Colonic mucosa (tissue), 4 donors: ENCODE measurements around the gene BPIFB2. TPM values are rescaled to one million over a fixed set of nuclear protein-coding genes. Genes with fewer than 3 reads are reported as not detected.
A peak's percentile ranks its signal among the peaks of the same experiment; 100 is the strongest.
"Not testable (repeated sequence)": the region's sequence is repeated elsewhere in the genome, so short reads cannot be mapped to it uniquely, and the experiment has no call there.

Experiments used
- DNase-seq: peaks from one replicate; pipeline ENCODE4 v3.0.0-alpha.2; 2020
- H3K27ac ChIP-seq: fragments of 200-600 bp; one replicate; pipeline ENCODE4 v1.8.0; 2021
- H3K27me3 ChIP-seq: fragments of 200-600 bp; one replicate; pipeline ENCODE4 v1.8.0; 2021
- H3K36me3 ChIP-seq: fragments of 200-600 bp; one replicate; pipeline ENCODE4 v1.8.0; 2021
- H3K4me1 ChIP-seq: fragments of 200-600 bp; one replicate; pipeline ENCODE4 v1.8.0; 2021; ENCODE audit warnings: mild to moderate bottlenecking
- H3K4me3 ChIP-seq: fragments of 200-600 bp; one replicate; pipeline ENCODE4 v1.8.0; 2021
- H3K9ac ChIP-seq, 2 donors: one replicate each; pipeline ENCODE4 v1.7.0; 2013; ENCODE audit warnings: control low read depth in 2 of 2, low read depth in 2 of 2, low read length in 2 of 2
- H3K9me3 ChIP-seq: fragments of 200-600 bp; one replicate; pipeline ENCODE4 v1.8.0; 2021
- intact Hi-C: fragments of 100-400 bp; cut with DNase I; formaldehyde crosslinking; loops from one replicate; pipeline ENCODE4 v1.14.1; 2022
- total RNA-seq, 2 donors: library from RNA; stranded (reverse); fragmentation: NEBNext Ultra II Directional in 1 of 2; extraction: Animal tissue kit (Norgen Biotek cat#: 25700) in 1 of 2; gene quantifications; one replicate each; pipeline ENCODE4 v1.2.1, GENCODE V29; 2021
- TF ChIP-seq, protein P1 (sequence below): fragments of 200-600 bp; IDR thresholded peaks from one replicate; pipeline ENCODE4 v1.8.0; 2022; ENCODE audit warnings: antibody characterized with exemption, mild to moderate bottlenecking
- donor health status: healthy.
- donor health status: DM: no; HTN: no; CAD: no.
- donor health status: DM: no; HTN: no; CAD: no.

Gene BPIFB2
- total RNA-seq, 2 donors from 2014 or later: 0.35 TPM; not detected in 1

GRCh38 chr20:32962053-32962452 lies 45.5 kb upstream of the BPIFB2 start:
- Histone ChIP-seq H3K36me3 (no peaks in the 10 kb centered on the region), H3K9ac (no peak overlapping the region), H3K9me3 (no peaks in the 10 kb centered on the region), H3K4me3 (no peak overlapping the region), H3K27ac (no peak overlapping the region), H3K4me1 (no peaks in the 10 kb centered on the region), H3K27me3 (no peaks in the 10 kb centered on the region)
- DNase-seq: no peak
- intact Hi-C loops: no loop called here
- TF ChIP-seq, protein P1, sequence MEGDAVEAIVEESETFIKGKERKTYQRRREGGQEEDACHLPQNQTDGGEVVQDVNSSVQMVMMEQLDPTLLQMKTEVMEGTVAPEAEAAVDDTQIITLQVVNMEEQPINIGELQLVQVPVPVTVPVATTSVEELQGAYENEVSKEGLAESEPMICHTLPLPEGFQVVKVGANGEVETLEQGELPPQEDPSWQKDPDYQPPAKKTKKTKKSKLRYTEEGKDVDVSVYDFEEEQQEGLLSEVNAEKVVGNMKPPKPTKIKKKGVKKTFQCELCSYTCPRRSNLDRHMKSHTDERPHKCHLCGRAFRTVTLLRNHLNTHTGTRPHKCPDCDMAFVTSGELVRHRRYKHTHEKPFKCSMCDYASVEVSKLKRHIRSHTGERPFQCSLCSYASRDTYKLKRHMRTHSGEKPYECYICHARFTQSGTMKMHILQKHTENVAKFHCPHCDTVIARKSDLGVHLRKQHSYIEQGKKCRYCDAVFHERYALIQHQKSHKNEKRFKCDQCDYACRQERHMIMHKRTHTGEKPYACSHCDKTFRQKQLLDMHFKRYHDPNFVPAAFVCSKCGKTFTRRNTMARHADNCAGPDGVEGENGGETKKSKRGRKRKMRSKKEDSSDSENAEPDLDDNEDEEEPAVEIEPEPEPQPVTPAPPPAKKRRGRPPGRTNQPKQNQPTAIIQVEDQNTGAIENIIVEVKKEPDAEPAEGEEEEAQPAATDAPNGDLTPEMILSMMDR: no peak

- H3K27ac ChIP-seq, H3K4me1 ChIP-seq, intact Hi-C loops, H3K36me3 ChIP-seq, H3K9ac ChIP-seq, H3K9me3 ChIP-seq, H3K27me3 ChIP-seq, H3K4me3 ChIP-seq, DNase-seq: not testable (repeated sequence)
Measured at GRCh38 chr20:32962646-32963045, 44.9 kb upstream of the BPIFB2 start.

- Histone ChIP-seq H3K4me1 (no peaks in the 10 kb centered on the region), H3K27me3 (no peaks in the 10 kb centered on the region), H3K9ac (no peak overlapping the region), H3K36me3 (no peaks in the 10 kb centered on the region), H3K27ac (no peak overlapping the region), H3K4me3 (no peak overlapping the region), H3K9me3 (no peaks in the 10 kb centered on the region)
- intact Hi-C loops: no loop called here
- TF ChIP-seq, protein P1: no peak
- no peak for DNase-seq
Measured at GRCh38 chr20:32963176-32963575, 44.3 kb upstream of the BPIFB2 start.

DNA sequence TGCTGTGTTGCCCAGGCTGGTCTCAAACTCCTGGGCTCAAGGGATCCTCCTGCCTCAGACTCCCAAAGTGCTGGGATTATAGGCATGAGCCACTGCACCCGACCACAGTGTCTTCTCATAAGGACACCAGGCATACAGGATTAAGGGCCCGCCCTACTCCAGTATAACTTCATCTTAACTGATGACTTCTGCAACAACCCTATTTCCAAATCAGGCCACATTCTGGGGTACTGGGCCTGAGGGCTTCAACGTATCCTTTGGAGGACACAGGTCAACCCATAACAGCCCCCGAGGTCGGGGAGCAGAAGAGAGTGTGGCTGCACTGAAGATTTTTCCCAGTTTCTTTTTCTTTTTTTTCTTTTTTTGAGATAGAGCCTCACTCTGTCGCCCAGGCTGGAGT lies 42.9 kb upstream of the BPIFB2 start:
- Histone ChIP-seq H3K27me3 (no peaks in the 10 kb centered on the region), H3K4me3 (no peak overlapping the region), H3K36me3 (no peaks in the 10 kb centered on the region), H3K9me3 (no peaks in the 10 kb centered on the region), H3K4me1 (no peaks in the 10 kb centered on the region), H3K9ac (no peak overlapping the region), H3K27ac (no peak overlapping the region)
- TF ChIP-seq, protein P1: no peak
- intact Hi-C loops: no loop called here
- DNase-seq: peak; percentile 4

- DNase-seq: no peak
- Histone ChIP-seq H3K27me3 (no peaks in the 10 kb centered on the region), H3K36me3 (no peaks in the 10 kb centered on the region), H3K9ac (no peak overlapping the region), H3K4me3 (no peak overlapping the region), H3K27ac (no peak overlapping the region), H3K9me3 (no peaks in the 10 kb centered on the region), H3K4me1 (no peaks in the 10 kb centered on the region)
- intact Hi-C loops: no loop called here
- TF ChIP-seq, protein P1: no peak
Measured at GRCh38 chr20:32965115-32965514, 42.4 kb upstream of the BPIFB2 start.

DNA sequence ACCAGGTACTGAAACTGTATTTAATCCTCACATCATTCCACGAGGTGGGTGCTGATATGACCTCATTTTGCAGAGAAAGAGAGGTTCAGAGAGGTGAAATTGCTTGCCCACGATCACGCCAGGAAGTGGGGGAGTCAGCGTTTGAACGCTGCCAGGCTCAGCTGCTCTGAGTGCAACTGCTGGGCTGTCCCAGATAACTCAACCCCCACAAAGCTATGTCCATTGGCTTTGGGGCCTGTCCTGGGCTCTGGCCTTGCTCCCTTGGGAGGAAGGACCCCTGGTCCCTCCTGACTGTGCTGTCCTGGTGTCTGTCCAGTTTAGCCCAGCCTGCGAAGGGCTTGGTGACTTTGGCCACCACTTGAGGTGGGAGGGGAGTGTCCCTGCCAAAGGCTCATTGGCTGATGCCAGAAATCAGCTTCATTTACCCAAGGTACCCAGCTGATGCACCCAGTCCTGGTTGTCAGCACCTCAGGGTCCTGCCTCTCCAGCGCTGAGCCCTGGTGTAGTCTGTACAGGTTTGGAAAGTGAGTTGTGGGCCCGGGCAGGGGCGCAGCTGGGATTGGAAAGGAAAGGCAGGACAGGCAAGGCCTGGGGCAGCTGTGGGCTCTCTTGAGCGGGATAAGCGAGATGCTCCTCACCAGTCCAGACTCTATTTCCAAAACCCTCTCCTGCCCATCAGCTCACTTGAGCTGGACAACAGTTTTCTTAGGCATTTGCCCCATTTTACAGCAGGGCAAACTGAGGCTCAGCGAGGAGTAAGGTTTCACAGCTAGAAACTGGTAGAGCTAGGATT lies 41.7 kb upstream of the BPIFB2 start:
- no peaks in the 10 kb centered on the region for H3K36me3 ChIP-seq
- no peaks in the 10 kb centered on the region for H3K27me3 ChIP-seq
- H3K4me3 ChIP-seq: no peak overlapping the region
- H3K9me3 ChIP-seq: no peaks in the 10 kb centered on the region
- H3K27ac ChIP-seq: no peak overlapping the region
- no peak overlapping the region for H3K9ac ChIP-seq
- TF ChIP-seq, protein P1: no peak
- H3K4me1 ChIP-seq: no peaks in the 10 kb centered on the region
- peak; percentile 16 for DNase-seq
- intact Hi-C loops: no loop called here
